CD4-positive, alpha-beta T cell treated with Interleukin-12 subunit alpha and Interleukin-12 subunit beta, for 1 hour (primary cell): ENCODE data around the gene EMP1.
A peak's percentile ranks its signal among the peaks of the same experiment; 100 is the strongest.

Experiments used
- DNase-seq: peaks from one replicate; pipeline ENCODE4 v3.0.0-alpha.2; 2020

Gene EMP1

GRCh38 chr12:13173012-13173932, 23.3 kb upstream of the EMP1 start:
- DNase-seq = no peak

- DNase-seq = no peak
Measured at GRCh38 chr12:13175499-13175898, 21.0 kb upstream of the EMP1 start.

- DNase-seq = no peak
Measured at GRCh38 chr12:13176256-13176655, 20.3 kb upstream of the EMP1 start.

- no peak for DNase-seq
Measured at GRCh38 chr12:13177373-13177772, 19.2 kb upstream of the EMP1 start.

GRCh38 chr12:13177906-13178305, 18.6 kb upstream of the EMP1 start:
- DNase-seq = no peak

- no peak for DNase-seq
Measured at GRCh38 chr12:13178568-13179210, 17.8 kb upstream of the EMP1 start.

- DNase-seq = peak; percentile 44
Measured at GRCh38 chr12:13179211-13180074, 17.1 kb upstream of the EMP1 start.

- no peak for DNase-seq
Measured at GRCh38 chr12:13181375-13182070, 15.0 kb upstream of the EMP1 start.

- DNase-seq = no peak
Measured at GRCh38 chr12:13182881-13183280, 13.6 kb upstream of the EMP1 start.

GRCh38 chr12:13183620-13184019, 12.9 kb upstream of the EMP1 start:
- DNase-seq = no peak

GRCh38 chr12:13186302-13186701, 10.2 kb upstream of the EMP1 start:
- DNase-seq = no peak

GRCh38 chr12:13187399-13187798, 9.1 kb upstream of the EMP1 start:
- no peak for DNase-seq

GRCh38 chr12:13189264-13189663, 7.3 kb upstream of the EMP1 start:
- DNase-seq = no peak

- no peak for DNase-seq
Measured at GRCh38 chr12:13190275-13190674, 6.3 kb upstream of the EMP1 start.

- DNase-seq = no peak
Measured at GRCh38 chr12:13192719-13193118, 3.8 kb upstream of the EMP1 start.

GRCh38 chr12:13193505-13194231, 2.9 kb upstream of the EMP1 start:
- DNase-seq = no peak

- no peak for DNase-seq
Measured at GRCh38 chr12:13194401-13195110, 2.0 kb upstream of the EMP1 start.

- DNase-seq = no peak
Measured at GRCh38 chr12:13195250-13195649, 1.3 kb upstream of the EMP1 start.

GRCh38 chr12:13195785-13196129, 769 bp upstream of the EMP1 start:
- no peak for DNase-seq

- no peak for DNase-seq
Measured at GRCh38 chr12:13197032-13197431, 506 bp downstream of the EMP1 start.

GRCh38 chr12:13197526-13198143, 1.1 kb downstream of the EMP1 start:
- DNase-seq = no peak
